Stimulated activated CD8-positive, alpha-beta memory T cell treated with anti-CD3 and anti-CD28 coated beads, Interleukin-12 subunit alpha, Interleukin-12 subunit beta, amount 100 ng/mL, for 24 hours (primary cell): ENCODE measurements around the gene KCNH1.

Experiments used
- DNase-seq: peaks from one replicate; pipeline ENCODE4 v3.0.0-alpha.2; 2020; ENCODE audit errors: extremely low read depth

KCNH1 gene

GRCh38 chr1:210754878-210755665 lies 378.9 kb downstream of the KCNH1 start:
- no peak for DNase-seq

DNA sequence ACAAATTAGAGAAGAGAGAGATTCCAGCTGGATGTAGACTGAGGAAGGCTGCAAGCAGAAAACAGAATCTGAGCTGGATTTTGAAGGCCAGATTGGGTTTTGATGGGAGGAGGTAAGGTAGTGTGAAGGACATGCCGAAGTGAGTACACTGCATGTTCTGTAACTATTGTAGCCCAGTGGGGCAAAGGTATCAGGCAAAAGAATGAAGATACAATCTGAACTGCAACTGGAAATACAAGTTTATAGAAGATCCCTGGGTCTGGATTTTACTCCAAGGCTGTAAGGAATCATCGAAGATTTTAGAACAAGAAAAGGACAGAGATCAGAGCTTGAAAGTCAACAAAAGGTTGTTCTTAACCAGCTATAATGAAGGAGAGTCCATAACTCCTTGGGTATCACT lies 382.0 kb downstream of the KCNH1 start:
- no peak for DNase-seq

DNA sequence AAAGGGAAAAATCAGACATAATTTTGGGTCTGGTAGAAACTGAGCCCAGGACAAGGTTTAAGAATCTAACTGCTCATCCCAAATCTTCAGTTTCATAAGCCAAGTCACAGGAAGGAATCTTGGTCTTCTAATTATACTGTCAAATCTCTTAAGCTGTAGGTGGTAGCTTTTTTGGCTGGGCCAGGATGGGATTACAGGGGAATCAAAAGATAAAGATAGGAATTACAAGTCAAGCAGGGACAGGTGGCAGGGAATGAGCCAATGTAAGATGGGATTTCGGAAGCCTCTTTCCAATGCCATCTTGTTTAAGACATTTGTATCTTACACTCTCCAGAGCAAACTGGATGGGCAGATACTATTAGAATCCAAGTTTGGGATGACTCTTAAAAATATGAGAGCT lies 383.5 kb downstream of the KCNH1 start:
- no peak for DNase-seq

GRCh38 chr1:210748796-210749195 lies 385.2 kb downstream of the KCNH1 start:
- no peak for DNase-seq

GRCh38 chr1:210747890-210748289 lies 386.1 kb downstream of the KCNH1 start:
- no peak for DNase-seq

GRCh38 chr1:210747112-210747511 lies 386.8 kb downstream of the KCNH1 start:
- no peak for DNase-seq

- DNase-seq = no peak
These were observed 387.8 kb downstream of the KCNH1 start for GRCh38 chr1:210746024-210746731.

DNA sequence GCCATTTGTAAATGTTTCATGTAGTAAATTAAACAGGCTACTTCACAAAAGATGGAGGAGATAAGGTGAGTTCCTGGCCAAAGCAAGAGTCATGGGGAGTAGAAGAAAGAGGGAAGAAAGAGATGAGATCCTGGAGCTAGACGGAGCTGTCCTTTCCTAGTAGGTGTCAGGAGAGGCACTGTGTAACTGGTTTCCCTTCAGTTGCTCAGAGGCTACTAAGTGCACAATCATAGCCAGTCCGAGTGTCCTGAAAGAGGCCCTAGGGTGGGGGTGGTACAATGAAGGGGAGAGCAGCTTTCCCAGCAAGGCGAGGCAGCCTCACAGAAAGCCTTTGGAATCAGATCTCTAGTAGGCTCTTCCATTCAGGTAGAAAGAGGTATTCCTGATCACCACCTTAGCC lies 390.9 kb downstream of the KCNH1 start:
- DNase-seq = no peak

- DNase-seq = no peak
These were observed 392.4 kb downstream of the KCNH1 start for GRCh38 chr1:210741564-210741963.

GRCh38 chr1:210739627-210740026 lies 394.3 kb downstream of the KCNH1 start:
- DNase-seq = no peak

DNA sequence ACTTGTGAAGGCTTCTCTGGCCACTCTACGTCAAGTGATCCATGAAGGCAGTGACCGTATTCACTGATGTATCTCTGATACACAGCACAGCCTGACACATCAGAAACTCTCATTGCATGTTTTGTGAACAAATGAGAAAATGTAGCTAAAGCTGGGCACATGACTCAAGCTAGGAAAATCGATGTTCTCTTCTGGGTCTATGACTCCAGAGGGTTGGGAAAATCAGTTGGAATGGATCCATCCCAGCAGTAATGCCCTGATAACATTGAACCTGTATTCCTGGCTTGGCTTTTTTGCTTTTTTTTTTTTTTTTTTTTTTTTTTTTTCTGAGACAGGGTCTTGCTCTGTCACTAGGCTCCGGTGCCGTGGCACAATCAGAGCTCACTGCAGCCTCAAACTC lies 395.7 kb downstream of the KCNH1 start:
- no peak for DNase-seq

- DNase-seq = no peak
These were observed 397.2 kb downstream of the KCNH1 start for GRCh38 chr1:210736713-210737112.

DNA sequence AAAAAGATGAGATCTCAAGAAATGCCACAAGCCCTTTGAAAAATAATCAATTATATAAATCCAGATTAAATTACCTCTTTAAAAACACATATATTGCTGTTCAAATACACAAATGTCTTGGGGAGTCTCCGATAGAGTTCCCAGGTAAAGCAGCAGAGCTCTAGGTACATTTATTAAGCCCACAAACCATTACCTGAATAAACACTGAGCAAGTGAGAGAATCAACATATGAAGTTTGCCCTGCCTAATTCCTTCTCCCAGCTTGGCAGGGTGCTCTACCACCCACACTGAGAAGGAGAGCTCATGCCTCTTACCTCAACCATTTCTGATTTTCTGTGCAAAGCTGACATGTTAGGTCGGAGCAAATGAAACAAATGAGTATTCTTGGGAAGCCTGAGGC lies 402.4 kb downstream of the KCNH1 start:
- DNase-seq = no peak

DNA sequence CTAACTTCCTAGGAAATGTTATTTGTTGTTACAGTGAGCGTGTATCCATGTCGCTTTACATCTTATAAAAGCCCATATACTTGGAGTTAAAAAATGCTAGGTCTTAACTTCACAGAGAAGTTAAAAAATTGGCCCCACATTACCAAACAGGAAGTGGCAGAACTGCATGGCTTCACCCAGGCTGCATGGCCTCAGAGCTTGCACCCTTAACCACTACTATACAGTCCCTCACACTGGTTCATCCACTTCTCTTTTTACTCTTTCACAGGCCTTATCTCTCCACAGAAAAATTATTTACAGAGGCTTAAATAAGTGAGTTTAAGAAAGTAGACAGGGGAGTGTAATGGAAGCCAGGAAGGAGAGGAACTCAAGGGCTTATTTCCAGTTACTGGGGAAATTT lies 402.8 kb downstream of the KCNH1 start:
- no peak for DNase-seq

- no peak for DNase-seq
These were observed 403.9 kb downstream of the KCNH1 start for GRCh38 chr1:210730023-210730422.

DNA sequence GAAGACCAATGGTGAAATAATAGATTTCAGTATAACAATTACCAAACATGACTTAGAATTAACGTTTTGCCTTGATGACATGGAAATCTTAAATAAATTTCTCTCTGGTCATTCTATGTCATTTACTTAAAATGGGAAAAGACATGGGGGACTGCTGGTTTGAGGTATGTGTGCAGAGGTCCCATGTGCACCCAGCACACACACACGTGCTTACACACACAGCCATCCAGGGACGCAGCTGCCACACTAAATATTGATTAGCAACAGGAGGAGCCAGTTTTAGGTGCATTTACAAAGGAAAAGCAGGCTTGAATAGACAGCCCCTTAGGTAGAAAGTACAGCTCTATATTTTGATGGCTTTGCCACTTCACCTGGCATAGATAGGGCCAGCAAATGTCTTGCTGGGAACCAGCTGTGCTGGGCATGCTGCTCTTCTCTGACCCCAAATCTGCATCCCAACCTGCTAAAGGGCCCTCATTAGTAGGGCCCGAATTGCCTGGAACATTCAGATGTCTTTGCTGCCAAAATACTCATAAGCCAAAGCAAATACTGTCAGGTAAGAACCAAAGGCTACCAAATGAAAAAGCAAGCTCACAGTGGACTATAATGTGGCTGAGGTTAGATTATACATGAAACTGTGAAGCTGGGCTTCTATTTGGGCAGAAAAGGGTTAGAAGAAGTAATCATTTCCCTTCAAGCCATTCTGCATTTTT lies 405.4 kb downstream of the KCNH1 start:
- DNase-seq = no peak

DNA sequence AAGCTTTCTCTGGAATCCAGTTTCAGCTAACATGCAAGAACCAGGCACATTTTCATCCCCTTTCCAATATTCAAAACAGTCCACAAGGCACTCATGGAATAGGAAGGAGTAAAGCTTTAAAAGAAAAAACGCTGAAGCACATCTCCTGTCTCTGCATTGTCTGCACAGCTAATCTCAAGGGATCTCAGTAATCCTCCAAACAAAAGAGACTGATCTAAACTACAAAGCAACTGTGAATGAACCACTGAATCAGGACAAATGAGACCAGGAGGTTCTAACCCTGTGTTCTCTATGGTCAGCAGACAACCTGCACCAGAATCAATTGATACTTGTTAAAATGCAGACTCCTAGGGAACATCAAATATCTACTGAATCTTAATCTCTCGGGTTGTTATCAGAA lies 406.2 kb downstream of the KCNH1 start:
- DNase-seq = no peak

DNA sequence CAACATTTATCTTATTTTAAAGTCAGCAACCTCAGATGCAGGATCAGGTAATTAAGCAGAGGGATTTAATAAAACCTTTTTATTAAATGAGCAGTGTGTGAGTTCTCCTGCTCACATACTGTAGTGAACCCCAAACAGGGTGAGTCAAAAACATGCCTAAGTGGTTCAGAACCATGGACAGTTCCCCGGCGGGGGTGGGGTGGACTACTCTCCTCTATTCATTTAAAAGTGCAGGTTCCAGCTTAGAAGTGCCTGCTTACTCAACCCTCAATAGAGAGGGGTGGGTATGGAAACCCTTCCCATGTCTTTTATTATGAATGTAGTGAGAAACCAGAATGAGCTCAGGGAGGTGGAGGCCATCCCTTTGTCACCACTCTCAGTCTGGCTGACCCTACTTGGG lies 407.3 kb downstream of the KCNH1 start:
- no peak for DNase-seq

DNA sequence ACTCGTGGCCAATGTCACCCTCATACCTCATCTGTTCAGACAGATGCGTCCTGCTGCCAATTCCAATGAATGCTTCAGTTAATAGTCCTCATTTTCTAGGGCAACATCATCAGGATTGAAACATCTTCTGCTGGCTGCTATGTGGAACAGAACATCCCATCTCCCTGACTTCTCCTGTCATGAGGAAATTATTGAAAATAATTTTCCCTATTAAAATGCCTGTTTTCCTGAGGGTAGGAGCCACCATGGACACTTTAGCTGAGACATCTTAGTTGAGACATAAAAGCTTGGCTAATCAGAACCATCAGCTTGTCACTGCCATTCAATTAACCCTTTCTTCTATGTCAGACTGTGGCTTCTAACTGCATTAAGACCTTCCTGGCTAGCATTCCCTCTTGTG lies 409.2 kb downstream of the KCNH1 start:
- no peak for DNase-seq

- no peak for DNase-seq
These were observed 410.3 kb downstream of the KCNH1 start for GRCh38 chr1:210723646-210724045.

GRCh38 chr1:210722410-210723081 lies 411.4 kb downstream of the KCNH1 start:
- DNase-seq = no peak

DNA sequence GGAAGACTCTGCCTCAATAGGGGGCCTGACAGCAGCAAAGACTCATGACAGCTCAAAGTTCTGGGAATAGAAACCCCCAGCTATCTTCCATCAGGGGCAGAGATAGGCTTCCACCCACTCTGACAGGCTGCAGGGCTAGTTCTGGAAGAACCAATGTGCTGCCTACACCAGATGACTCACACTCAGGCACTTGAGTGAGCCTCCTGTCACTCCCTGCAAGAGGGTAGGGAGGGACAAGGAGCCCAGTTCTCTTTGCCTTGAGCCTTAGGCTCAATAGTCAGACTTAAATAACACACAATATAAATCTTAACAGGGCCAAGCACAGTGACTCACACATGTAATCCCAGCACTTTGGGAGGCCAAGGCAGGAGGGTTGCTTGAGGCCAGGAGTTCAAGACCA lies 418.9 kb downstream of the KCNH1 start:
- no peak for DNase-seq
